Transverse colon (tissue), 3 donors: ENCODE results near the gene BNIP5.

Experiments used
- EP300 ChIP-seq: sonication (generic); formaldehyde crosslinking; IDR thresholded peaks from one replicate; pipeline ENCODE4 v1.6.1; 2017; ENCODE audit warnings: antibody characterized with exemption, low read depth
- POLR2AphosphoS5 ChIP-seq, 3 donors: sonication (generic); formaldehyde crosslinking; IDR thresholded peaks; one replicate each; pipeline ENCODE4 v1.6.1; 2016; ENCODE audit warnings: antibody characterized with exemption in 3 of 3

DNA sequence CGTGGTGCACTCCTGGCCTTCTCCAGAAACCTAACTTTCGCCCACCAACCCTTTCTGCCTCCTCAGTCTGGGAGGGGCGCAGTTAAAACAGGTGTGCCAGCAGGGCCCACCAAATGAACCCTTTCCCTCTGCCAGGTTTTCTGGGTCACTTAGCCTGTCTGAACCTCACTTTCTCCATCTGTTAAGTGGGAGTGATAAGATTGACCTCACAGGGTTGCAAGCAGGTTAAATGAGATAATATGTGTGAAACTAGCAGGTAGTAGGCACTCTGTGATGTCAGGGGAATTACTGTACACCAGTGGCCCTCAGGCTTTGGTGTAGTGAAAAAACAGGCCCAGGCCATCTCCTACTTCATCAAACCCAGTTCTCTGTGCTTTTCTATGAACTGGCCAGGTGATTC lies 14.1 kb downstream of the BNIP5 start:
- no peak for TF ChIP-seq POLR2AphosphoS5 (IDR thresholded peaks at IDR 0.05)
- no peak for TF ChIP-seq EP300
